ENCODE measurements around the gene TGFBR2.
"Not testable (repeated sequence)": the region's sequence is repeated elsewhere in the genome, so short reads cannot be mapped to it uniquely, and the experiment has no call there.

The TGFBR2 gene

GRCh38 chr3:30665539-30665938 is 59.1 kb downstream of the TGFBR2 start:
- no peak for DNase-seq (ENCODE audit: low read depth in 2 of 2)
- TF ChIP-seq CTCF (IDR thresholded peaks at IDR 0.05; ENCODE audit: low read depth, low read length), result no peak
- H3K4me3 ChIP-seq (replicated peaks in 1 of 2; ENCODE audit: low read depth in 2 of 2, low read length in 2 of 2), result no peak overlapping the region

- H3K4me3 ChIP-seq (replicated peaks in 1 of 2; ENCODE audit: low read depth in 2 of 2, low read length in 2 of 2), result no peak overlapping the region
- no peak for TF ChIP-seq CTCF (IDR thresholded peaks at IDR 0.05; ENCODE audit: low read depth, low read length)
- DNase-seq (ENCODE audit: low read depth in 2 of 2), result no peak
These were observed 60.3 kb downstream of the TGFBR2 start for GRCh38 chr3:30666572-30667279.

GRCh38 chr3:30667280-30667651 is 60.9 kb downstream of the TGFBR2 start:
- TF ChIP-seq CTCF (IDR thresholded peaks at IDR 0.05; ENCODE audit: low read depth, low read length), result no peak
- no peak for DNase-seq (ENCODE audit: low read depth in 2 of 2)
- no peak overlapping the region for H3K4me3 ChIP-seq (replicated peaks in 1 of 2; ENCODE audit: low read depth in 2 of 2, low read length in 2 of 2)

- no peak for DNase-seq (ENCODE audit: low read depth in 2 of 2)
- H3K4me3 ChIP-seq (replicated peaks in 1 of 2; ENCODE audit: low read depth in 2 of 2, low read length in 2 of 2), result no peak overlapping the region
- no peak for TF ChIP-seq CTCF (IDR thresholded peaks at IDR 0.05; ENCODE audit: low read depth, low read length)
These were observed 61.7 kb downstream of the TGFBR2 start for GRCh38 chr3:30668051-30668609.

GRCh38 chr3:30669360-30669934 is 63.0 kb downstream of the TGFBR2 start:
- not testable (repeated sequence) for H3K4me3 ChIP-seq (replicated peaks in 1 of 2; ENCODE audit: low read depth in 2 of 2, low read length in 2 of 2); DNase-seq (ENCODE audit: low read depth in 2 of 2)

- no peak for DNase-seq (ENCODE audit: low read depth in 2 of 2)
- TF ChIP-seq CTCF (IDR thresholded peaks at IDR 0.05; ENCODE audit: low read depth, low read length), result no peak
- no peak overlapping the region for H3K4me3 ChIP-seq (replicated peaks in 1 of 2; ENCODE audit: low read depth in 2 of 2, low read length in 2 of 2)
These were observed 63.9 kb downstream of the TGFBR2 start for GRCh38 chr3:30670292-30670691.

GRCh38 chr3:30671527-30672286 is 65.3 kb downstream of the TGFBR2 start:
- DNase-seq (ENCODE audit: low read depth in 2 of 2), result no peak
- no peak for TF ChIP-seq CTCF (IDR thresholded peaks at IDR 0.05; ENCODE audit: low read depth, low read length)
- no peak overlapping the region for H3K4me3 ChIP-seq (replicated peaks in 1 of 2; ENCODE audit: low read depth in 2 of 2, low read length in 2 of 2)

Measured in cardiac fibroblast (primary cell).